Activated CD4-positive, CD25-positive, alpha-beta regulatory T cell treated with anti-CD3 and anti-CD28 coated beads, Interleukin-2, amount 50 U/mL, for 16 hours (primary cell): ENCODE data around the gene CD177.
"Not testable (repeated sequence)": the region's sequence is repeated elsewhere in the genome, so short reads cannot be mapped to it uniquely, and the experiment has no call there.

Source experiments
- DNase-seq: peaks from one replicate; pipeline ENCODE4 v3.0.0-alpha.2; 2020; ENCODE audit warnings: low read depth, low spot score

CD177 gene

GRCh38 chr19:43332058-43332922 lies 21.2 kb upstream of the CD177 start:
- no peak for DNase-seq

- DNase-seq, result not testable (repeated sequence)
These were observed 17.0 kb upstream of the CD177 start for GRCh38 chr19:43336508-43336907.

DNA sequence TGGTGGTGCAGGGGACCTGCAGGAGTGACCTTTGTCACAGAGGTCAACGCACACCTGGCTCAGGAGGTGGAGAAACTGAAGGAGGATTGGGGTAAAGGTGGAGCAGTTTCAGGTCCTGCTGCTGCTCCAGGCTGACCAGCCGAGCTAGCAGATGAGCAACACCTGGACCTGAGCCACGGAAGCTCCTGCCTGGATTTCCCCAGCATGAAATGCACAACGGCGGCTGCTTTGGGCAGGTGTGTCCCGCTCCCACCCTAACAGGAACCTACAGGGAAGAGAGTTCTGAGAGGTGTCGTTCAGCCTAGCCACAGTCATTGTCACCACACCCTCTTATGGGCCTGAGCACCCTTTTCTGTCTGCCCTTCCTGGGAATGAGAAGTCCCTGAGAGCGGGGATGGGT lies 15.7 kb upstream of the CD177 start:
- no peak for DNase-seq

DNA sequence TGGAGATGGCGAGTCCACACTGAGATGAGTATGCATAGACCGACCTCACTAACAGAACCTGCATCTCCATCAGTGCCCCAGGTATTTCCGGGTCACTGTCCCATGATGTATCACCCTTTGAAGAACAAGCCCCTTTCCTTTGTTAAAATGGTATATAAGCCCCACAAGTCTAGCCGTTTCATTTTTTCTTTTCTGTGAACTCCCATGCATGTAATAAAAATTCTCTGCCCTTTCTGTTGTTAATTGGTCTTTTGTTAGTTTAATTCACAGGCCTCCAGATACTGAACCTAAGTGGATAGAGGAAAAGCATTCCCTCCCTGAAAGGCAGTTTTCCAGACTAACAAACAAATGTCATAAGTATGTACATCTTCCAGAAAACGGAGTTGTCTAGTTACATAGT lies 15.0 kb upstream of the CD177 start:
- no peak for DNase-seq

DNA sequence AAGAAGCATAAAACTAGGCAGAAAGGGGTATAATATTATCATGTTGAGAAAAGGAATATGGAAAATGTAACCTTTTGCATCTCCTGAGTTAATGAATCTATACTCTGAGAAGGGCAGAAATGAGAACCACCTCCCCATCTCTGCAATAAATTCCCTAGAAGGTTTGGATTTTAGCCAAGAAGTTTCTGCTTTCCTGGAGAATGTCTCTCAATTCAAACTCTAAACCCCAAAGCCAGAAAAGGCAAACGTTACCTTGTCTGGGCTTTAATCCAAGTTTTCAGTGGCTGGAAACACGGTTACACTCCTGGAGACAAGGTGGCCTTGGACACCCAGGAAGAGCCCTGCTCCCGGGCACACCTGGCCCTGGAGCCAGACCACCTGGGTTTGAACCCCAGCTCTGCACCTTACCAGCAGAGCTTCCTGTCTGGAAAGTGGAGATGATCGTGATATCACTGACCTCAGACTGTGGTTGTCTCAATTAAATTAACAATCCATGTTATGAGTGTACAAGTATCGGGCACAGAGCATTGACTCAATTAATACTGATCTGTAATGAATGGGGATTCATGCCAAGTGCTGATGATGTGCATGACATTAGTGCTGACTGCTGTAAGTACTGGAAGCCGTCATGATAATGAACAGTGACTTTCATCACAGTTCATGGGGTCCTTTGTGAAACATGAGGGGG lies 14.1 kb upstream of the CD177 start:
- DNase-seq, result not testable (repeated sequence)

DNA sequence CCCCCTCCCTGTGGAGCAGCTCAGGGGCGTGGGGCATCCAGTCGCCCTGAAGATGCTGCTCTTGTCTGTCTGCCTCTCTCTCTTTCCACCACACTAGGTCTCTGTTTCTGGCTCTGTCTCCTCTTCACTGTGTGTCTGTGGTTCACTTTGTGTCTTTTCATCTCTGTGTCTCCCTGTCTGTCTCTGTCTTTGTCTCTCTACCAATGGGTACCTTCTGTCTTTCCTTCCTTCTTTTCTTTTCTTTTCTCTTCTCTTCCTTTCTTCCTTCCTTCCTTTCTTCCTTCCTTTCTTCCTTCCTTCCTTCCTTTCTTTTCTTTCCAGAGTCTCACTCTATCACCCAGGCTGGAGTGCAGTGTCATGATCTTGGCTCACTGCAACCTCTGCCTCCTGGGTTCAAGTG lies 13.4 kb upstream of the CD177 start:
- DNase-seq, result not testable (repeated sequence)

GRCh38 chr19:43341098-43341497 lies 12.4 kb upstream of the CD177 start:
- DNase-seq, result not testable (repeated sequence)

GRCh38 chr19:43342104-43342503 lies 11.4 kb upstream of the CD177 start:
- DNase-seq, result not testable (repeated sequence)

GRCh38 chr19:43344347-43344925 lies 9.1 kb upstream of the CD177 start:
- DNase-seq, result not testable (repeated sequence)

DNA sequence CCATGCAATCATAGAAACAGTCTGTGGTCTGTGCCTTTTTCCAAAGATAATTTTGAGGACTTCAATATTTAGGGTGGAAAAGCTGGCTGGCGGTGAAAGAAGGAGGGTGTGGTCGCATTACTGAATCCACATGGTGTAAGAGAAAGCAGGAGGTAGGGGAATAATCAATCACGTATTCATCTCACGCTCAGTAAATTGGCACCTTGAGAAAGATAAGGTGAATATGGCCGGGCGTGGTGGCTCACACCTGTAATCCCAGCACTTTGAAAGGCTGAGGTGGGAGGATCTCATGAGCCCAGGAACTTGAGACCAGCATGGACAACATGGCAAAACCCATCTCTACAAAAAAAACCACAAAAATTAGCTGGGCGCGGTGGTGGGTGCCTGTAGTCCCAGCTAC lies 3.7 kb upstream of the CD177 start:
- DNase-seq, result not testable (repeated sequence)

DNA sequence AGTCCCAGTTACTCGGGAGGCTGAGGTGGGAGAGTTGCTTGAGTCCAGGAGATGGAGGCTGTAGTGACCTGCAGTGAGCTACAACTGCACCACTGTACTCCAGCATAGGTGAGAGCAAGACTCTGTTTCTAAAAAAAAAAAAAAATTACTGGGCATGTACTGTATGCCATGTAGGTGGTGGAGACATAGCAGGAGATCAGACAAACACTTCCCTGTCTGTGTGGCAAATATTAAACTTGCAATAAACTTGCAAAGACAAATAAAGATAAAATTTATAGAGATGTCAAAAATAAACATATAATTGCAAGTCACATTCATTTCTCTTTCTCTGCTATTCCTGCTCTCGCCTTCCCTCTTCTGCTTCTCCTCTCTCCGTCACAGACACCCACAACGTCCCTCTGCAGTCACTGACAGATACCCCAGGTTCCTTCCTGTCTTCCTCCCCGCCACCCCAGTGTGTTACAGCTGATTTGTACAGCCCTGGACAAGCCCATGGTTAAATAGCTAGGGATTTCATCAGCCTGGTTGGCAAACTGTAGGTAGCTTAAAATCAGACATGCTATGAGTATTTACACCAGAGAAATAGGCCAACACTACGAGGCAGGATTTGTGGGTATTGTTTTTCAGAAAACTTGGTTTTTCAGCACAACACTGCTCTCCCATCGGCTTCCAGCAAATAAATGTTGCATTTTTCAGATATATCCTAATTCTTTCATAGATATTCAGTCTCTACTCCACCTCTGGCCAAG lies 1.3 kb upstream of the CD177 start:
- no peak for DNase-seq

DNA sequence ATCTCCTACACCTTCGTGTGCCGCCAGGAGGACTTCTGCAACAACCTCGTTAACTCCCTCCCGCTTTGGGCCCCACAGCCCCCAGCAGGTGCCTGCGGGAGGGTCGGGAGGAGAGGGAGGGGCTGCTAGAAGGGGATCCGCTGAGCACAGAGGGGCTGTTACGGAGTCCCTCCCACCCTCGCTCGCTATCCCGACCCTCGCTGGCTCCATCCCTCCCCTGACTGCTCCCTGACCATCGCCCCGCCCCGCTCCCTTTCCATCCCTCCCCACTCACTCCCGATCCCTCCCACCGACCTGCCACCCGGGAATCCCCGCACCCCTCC lies 780 bp downstream of the CD177 start:
- no peak for DNase-seq

- not testable (repeated sequence) for DNase-seq
These were observed 3.3 kb downstream of the CD177 start for GRCh38 chr19:43356749-43357148.

DNA sequence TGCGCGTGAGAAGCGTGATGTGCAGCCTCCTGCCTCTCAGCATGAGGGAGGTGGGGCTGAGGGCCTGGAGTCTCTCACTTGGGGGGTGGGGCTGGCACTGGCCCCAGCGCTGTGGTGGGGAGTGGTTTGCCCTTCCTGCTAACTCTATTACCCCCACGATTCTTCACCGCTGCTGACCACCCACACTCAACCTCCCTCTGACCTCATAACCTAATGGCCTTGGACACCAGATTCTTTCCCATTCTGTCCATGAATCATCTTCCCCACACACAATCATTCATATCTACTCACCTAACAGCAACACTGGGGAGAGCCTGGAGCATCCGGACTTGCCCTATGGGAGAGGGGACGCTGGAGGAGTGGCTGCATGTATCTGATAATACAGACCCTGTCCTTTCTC lies 8.7 kb downstream of the CD177 start:
- DNase-seq, result no peak

GRCh38 chr19:43362745-43363144 lies 9.3 kb downstream of the CD177 start:
- DNase-seq, result no peak

- not testable (repeated sequence) for DNase-seq
These were observed 12.2 kb downstream of the CD177 start for GRCh38 chr19:43365677-43366076.

DNA sequence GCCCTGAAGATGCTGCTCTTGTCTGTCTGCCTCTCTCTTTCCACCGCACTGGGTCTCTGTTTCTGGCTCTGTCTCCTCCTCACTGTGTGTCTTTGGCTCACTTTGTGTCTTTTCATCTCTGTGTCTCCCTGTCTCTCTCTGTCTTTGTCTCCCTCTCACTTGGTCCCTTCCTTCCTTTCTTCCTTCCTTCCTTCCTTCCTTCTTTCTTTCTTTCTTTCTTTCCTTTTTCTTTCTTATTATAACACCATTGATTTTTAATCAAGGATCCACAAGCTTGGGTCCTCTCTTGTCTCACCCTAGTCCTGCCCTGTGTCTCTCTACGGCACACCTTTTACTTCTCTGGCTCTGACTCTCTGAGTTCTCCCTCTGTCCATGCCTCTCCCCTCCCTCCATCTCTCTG lies 14.3 kb downstream of the CD177 start:
- DNase-seq, result no peak

- DNase-seq, result not testable (repeated sequence)
These were observed 15.4 kb downstream of the CD177 start for GRCh38 chr19:43368897-43369296.

GRCh38 chr19:43371909-43372308 lies 18.4 kb downstream of the CD177 start:
- no peak for DNase-seq

DNA sequence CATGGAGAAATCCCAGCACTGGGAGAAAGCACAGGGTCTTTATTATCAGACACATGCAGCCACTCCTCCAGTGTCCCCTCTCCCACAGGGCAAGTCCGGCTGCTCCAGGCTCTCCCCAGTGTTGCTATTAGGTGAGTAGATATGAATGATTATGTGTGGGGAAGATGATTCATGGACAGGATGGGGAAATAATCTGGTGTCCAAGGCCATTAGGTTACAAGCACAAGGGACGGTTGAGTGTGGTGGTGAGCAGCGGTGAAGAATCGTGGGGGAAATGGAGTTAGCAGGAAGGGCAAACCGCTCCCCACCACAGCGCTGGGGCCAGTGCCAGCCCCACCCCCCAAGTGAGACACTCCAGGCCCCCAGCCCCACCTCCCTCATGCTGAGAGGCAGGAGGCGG lies 19.0 kb downstream of the CD177 start:
- DNase-seq, result no peak

GRCh38 chr19:43377624-43378023 lies 24.1 kb downstream of the CD177 start:
- not testable (repeated sequence) for DNase-seq

GRCh38 chr19:43380008-43380407 lies 26.5 kb downstream of the CD177 start:
- DNase-seq, result no peak
